Endothelial cell of umbilical vein (primary cell): ENCODE measurements around the gene KRTAP3-2. TPM values are rescaled to one million over a fixed set of nuclear protein-coding genes. Genes with fewer than 3 reads are reported as not detected.

Experiments used
- BruUV-seq: library from RNA; stranded (reverse); fragments of 400-500 nt; replicated peaks from 2 replicates; lab custom pipeline; 2021; lab: Mats Ljungman, UMichigan
- CTCF ChIA-PET: fragments of 300-600, 350-600 bp; sonication (Branson Sonifier 250); formaldehyde crosslinking; loops from one replicate; lab custom pipeline; 2021; ENCODE audit warnings: antibody characterized with exemption, inconsistent platforms; lab: Charles Lee
- POLR2A ChIA-PET: fragments of 300-600, 350-600 bp; sonication (Branson Sonifier 250); formaldehyde crosslinking; loops from one replicate; lab custom pipeline; 2021; ENCODE audit warnings: antibody characterized with exemption, inconsistent platforms; lab: Charles Lee
- DNase-seq: peaks from one replicate; pipeline ENCODE4 v3.0.0-alpha.2; 2011; ENCODE audit warnings: low read depth, low spot score
- FAIRE-seq: peaks from 2 replicates; lab custom pipeline; 2011; peaks lifted over from hg19 to GRCh38; lab: Jason Lieb, UNC
- H2AFZ ChIP-seq: 2 replicates; pipeline ENCODE4 v1.6.0; 2012; ENCODE audit warnings: low read depth, low read length, control low read depth, inconsistent platforms
- H3K27ac ChIP-seq: 2 replicates; pipeline ENCODE4 v1.5.1; 2011; ENCODE audit warnings: low read depth, mild to moderate bottlenecking, control low read depth, low read length, moderate library complexity; ENCODE audit not compliant: insufficient read depth
- H3K27me3 ChIP-seq, 2 experiments: 2 replicates each; pipeline versions ENCODE4 v1.6.0 to v1.6.1; 2011; ENCODE audit warnings: low read length in 2 of 2, mixed read lengths in 1 of 2; ENCODE audit not compliant: control insufficient read depth in 2 of 2, insufficient read depth in 2 of 2
- H3K36me3 ChIP-seq, 2 experiments: 2 replicates in 1 of 2; 3 replicates in 1 of 2; pipeline ENCODE4 v1.5.1; 2011; ENCODE audit warnings: low read length in 2 of 2, mild to moderate bottlenecking in 1 of 2, moderate library complexity in 1 of 2; ENCODE audit not compliant: control insufficient read depth in 2 of 2, insufficient read depth in 2 of 2; ENCODE audit errors: extremely low read depth in 1 of 2
- H3K4me1 ChIP-seq: 3 replicates; pipeline ENCODE4 v1.5.1; 2011; ENCODE audit warnings: mild to moderate bottlenecking, low read length; ENCODE audit not compliant: control insufficient read depth, insufficient read depth; ENCODE audit errors: extremely low read depth
- H3K4me2 ChIP-seq: 2 replicates; pipeline ENCODE4 v1.6.1; 2011; ENCODE audit warnings: low read length, control low read depth, mixed read lengths; ENCODE audit not compliant: insufficient read depth
- H3K4me3 ChIP-seq, 3 experiments: fragments of 200-600 bp in 1 of 3; sonication (generic), shearing (Covaris generic) in 1 of 3; replicated peaks in 1 of 3; 2 replicates each; pipeline ENCODE4 v1.5.1; 2011 to 2016; ENCODE audit warnings: control low read depth in 3 of 3, low read length in 3 of 3, mild to moderate bottlenecking in 2 of 3, inconsistent platforms in 1 of 3, low read depth in 1 of 3, moderate library complexity in 1 of 3; ENCODE audit not compliant: insufficient read depth in 1 of 3
- H3K79me2 ChIP-seq: 2 replicates; pipeline ENCODE4 v1.6.0; 2012; ENCODE audit warnings: low read length, inconsistent platforms; ENCODE audit not compliant: control insufficient read depth, insufficient read depth
- H3K9ac ChIP-seq: replicated peaks from 2 replicates; pipeline ENCODE3; 2011; ENCODE audit warnings: low read length, control low read depth; ENCODE audit not compliant: insufficient read depth; ENCODE audit errors: extremely low read depth
- H3K9me1 ChIP-seq: replicated peaks from 3 replicates; pipeline ENCODE4 v1.6.0; 2011; ENCODE audit warnings: mild to moderate bottlenecking, low read length; ENCODE audit not compliant: control insufficient read depth, insufficient read depth; ENCODE audit errors: extremely low read depth
- H3K9me3 ChIP-seq: replicated peaks from 2 replicates; pipeline ENCODE4 v1.5.1; 2012; ENCODE audit warnings: low read length, inconsistent platforms; ENCODE audit not compliant: control insufficient read depth, insufficient read depth
- H4K20me1 ChIP-seq: replicated peaks from 2 replicates; pipeline ENCODE3; 2011; ENCODE audit warnings: mild to moderate bottlenecking, low read length; ENCODE audit not compliant: control insufficient read depth, insufficient read depth; ENCODE audit errors: extremely low read depth
- EZH2 ChIP-seq: IDR thresholded peaks from 2 replicates; pipeline ENCODE4 v1.6.1; 2012; ENCODE audit warnings: borderline replicate concordance, low read depth, mild to moderate bottlenecking, moderate library complexity, low read length, inconsistent platforms; ENCODE audit not compliant: severe bottlenecking
- FOS ChIP-seq: IDR thresholded peaks from 2 replicates; pipeline ENCODE4 v1.6.1; 2011; ENCODE audit warnings: mild to moderate bottlenecking, low read length, moderate library complexity, borderline replicate concordance; ENCODE audit not compliant: insufficient read depth
- GATA2 ChIP-seq: IDR thresholded peaks from 2 replicates; pipeline ENCODE4 v1.7.0; 2011; ENCODE audit warnings: low read depth, mild to moderate bottlenecking, moderate library complexity, mixed read lengths, low read length; ENCODE audit not compliant: insufficient read length, insufficient read depth
- JUN ChIP-seq: IDR thresholded peaks from 2 replicates; pipeline ENCODE4 v1.6.1; 2011; ENCODE audit warnings: borderline replicate concordance, low read depth; ENCODE audit not compliant: insufficient read length, insufficient read depth
- MYC ChIP-seq: IDR thresholded peaks from one replicate; pipeline ENCODE4 v1.6.1; 2011; ENCODE audit warnings: mild to moderate bottlenecking, low read depth, low read length
- POLR2A ChIP-seq: IDR thresholded peaks from 2 replicates; pipeline ENCODE4 v1.6.1; 2012; ENCODE audit warnings: low read depth, mild to moderate bottlenecking, control low read depth, low read length
- POLR2AphosphoS5 ChIP-seq: IDR thresholded peaks from 2 replicates; pipeline ENCODE4 v1.6.1; 2012; ENCODE audit warnings: low read depth, mild to moderate bottlenecking, control low read depth, low read length, moderate library complexity; ENCODE audit not compliant: insufficient read depth
- dilution Hi-C: fragments of 300-500 bp; cut with MboI; formaldehyde crosslinking; loops from one replicate; pipeline ENCODE4 v1.15.0; 2019; ENCODE audit warnings: low sequenced_read_pairs; ENCODE audit not compliant: extremely low pct_ligation_motif_present
- intact Hi-C: fragments of 100-400 bp; cut with micrococcal nuclease; formaldehyde crosslinking; loops from one replicate; pipeline ENCODE4 v1.10.0; 2022
- polyA plus RNA-seq, 4 experiments: library from polyadenylated mRNA; depleted of rRNA in 3 of 4; stranded (reverse) in 3 of 4; unstranded in 1 of 4; fragments of >200 nt; gene quantifications; 2 replicates each; pipeline versions ENCODE4 v1.2.1 to v1.2.3, GENCODE V29; 2011 to 2012; ENCODE audit warnings: missing spikeins in 1 of 4
- total RNA-seq: library from RNA; stranded (reverse); gene quantifications from 2 replicates; pipeline ENCODE4 v1.2.3, GENCODE V29; 2021
- TF ChIP-seq, protein P1 (sequence below), 2 donors: IDR thresholded peaks; 1 replicate in 1 of 2; 2 replicates in 1 of 2; pipeline ENCODE4 v1.5.1; 2011; ENCODE audit warnings: low read length in 2 of 2, mild to moderate bottlenecking in 2 of 2, moderate library complexity in 2 of 2, control low read depth in 1 of 2, inconsistent platforms in 1 of 2, low read depth in 1 of 2; ENCODE audit not compliant: insufficient read depth in 1 of 2; ENCODE audit errors: extremely low read depth in 1 of 2
- TF ChIP-seq, protein P2 (sequence below): IDR thresholded peaks from 2 replicates; pipeline ENCODE4 v1.6.1; 2011; ENCODE audit not compliant: insufficient read depth, insufficient read length

KRTAP3-2 gene
- total and polyA plus RNA-seq, 2 donors (not counting 3 experiments of a cell fraction or from before 2014, with no cell fraction given), result not detected

DNA sequence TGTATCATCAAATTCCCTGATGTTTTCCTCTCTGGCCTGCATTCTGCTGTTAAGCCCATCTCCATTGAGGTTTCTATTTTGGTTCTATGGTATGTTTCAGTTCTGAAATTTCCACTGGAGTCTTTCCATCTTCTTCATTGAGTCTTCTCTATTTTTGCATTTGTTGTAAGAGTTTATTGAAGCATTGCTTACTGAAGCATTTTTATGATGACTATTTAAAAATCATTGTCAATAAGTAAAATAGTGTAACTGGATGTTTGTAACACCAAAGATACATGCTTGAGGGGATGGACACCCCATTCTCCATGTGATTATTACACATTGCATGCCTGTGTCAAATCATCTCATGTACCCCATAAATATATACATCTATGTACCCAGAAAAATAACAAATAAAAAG is 24.2 kb downstream of the KRTAP3-2 start:
- Histone ChIP-seq H3K9me1 (no peaks in the 10 kb centered on the region), H4K20me1 (no peaks in the 10 kb centered on the region), H3K27me3 (peaks cover 0 to 3% of the 10 kb centered on the region in 2 experiments), H3K9ac (no peak overlapping the region), H3K36me3 (no peaks in the 10 kb centered on the region), H3K4me3 (no peak overlapping the region), H3K4me2 (no peak overlapping the region), H3K79me2 (no peaks in the 10 kb centered on the region), H3K9me3 (no peaks in the 10 kb centered on the region), H2AFZ (no peak overlapping the region), H3K27ac (no peak overlapping the region), H3K4me1 (no peaks in the 10 kb centered on the region)
- TF ChIP-seq MYC, result no peak
- TF ChIP-seq FOS, result no peak
- TF ChIP-seq, protein P1, sequence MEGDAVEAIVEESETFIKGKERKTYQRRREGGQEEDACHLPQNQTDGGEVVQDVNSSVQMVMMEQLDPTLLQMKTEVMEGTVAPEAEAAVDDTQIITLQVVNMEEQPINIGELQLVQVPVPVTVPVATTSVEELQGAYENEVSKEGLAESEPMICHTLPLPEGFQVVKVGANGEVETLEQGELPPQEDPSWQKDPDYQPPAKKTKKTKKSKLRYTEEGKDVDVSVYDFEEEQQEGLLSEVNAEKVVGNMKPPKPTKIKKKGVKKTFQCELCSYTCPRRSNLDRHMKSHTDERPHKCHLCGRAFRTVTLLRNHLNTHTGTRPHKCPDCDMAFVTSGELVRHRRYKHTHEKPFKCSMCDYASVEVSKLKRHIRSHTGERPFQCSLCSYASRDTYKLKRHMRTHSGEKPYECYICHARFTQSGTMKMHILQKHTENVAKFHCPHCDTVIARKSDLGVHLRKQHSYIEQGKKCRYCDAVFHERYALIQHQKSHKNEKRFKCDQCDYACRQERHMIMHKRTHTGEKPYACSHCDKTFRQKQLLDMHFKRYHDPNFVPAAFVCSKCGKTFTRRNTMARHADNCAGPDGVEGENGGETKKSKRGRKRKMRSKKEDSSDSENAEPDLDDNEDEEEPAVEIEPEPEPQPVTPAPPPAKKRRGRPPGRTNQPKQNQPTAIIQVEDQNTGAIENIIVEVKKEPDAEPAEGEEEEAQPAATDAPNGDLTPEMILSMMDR (IDR thresholded peaks at IDR 0.05; ENCODE audit: extremely low read depth in 1 of 2, insufficient read depth in 1 of 2, low read depth in 1 of 2, low read length in 2 of 2), result no peak
- no peak for TF ChIP-seq POLR2AphosphoS5
- TF ChIP-seq POLR2A, result no peak
- TF ChIP-seq EZH2, result no peak
- TF ChIP-seq JUN, result no peak
- TF ChIP-seq, protein P2, sequence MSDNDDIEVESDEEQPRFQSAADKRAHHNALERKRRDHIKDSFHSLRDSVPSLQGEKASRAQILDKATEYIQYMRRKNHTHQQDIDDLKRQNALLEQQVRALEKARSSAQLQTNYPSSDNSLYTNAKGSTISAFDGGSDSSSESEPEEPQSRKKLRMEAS, result no peak
- TF ChIP-seq GATA2, result no peak
- dilution Hi-C loops (no loop called here), intact Hi-C loops (no loop called here)
- no TSS peak for BruUV-seq
- FAIRE-seq (no peak), DNase-seq (no peak)
- POLR2A ChIA-PET, result no interaction called here
- CTCF ChIA-PET, result no interaction called here
